Activated CD4-positive, alpha-beta T cell treated with anti-CD3 and anti-CD28 coated beads, Interleukin-2, amount 50 U/mL, for 16 hours (primary cell): ENCODE measurements around the gene SPAG6.
"Not testable (repeated sequence)": the region's sequence is repeated elsewhere in the genome, so short reads cannot be mapped to it uniquely, and the experiment has no call there.

ENCODE experiments used
- DNase-seq: peaks from one replicate; pipeline ENCODE4 v3.0.0-alpha.2; 2020

SPAG6 gene

DNA sequence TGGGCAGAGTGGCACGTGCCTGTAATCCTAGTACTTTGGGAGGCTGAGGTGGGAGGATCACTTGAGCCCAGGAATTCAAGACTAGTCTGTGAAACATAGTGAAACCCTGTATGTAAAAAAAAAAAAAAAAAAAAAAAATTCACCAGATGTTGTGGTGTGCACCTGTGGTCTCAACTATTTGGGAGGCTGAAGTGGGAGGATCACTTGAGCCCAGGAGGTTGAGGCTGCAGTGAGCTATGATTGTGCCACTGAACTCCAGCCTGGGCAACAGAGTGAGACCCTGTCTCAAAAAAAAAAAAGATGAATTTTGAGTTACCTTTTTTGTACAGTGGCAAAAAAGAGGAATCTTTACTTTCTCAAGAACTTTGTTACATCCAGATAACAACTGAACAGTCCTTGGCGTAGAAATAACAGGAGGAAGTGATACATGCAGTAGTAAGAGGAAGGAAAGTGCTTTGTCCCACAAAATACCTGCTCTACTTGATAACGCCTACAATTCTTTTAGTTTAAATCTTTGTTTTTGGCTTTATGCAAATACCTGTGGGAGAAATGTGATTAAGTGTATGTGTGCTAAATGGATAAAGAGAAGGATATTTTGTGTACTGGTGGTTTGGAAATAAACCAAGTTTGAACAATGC, 29.3 kb downstream of the SPAG6 start:
- DNase-seq = no peak

- DNase-seq = peak; percentile 29
These were observed 33.8 kb downstream of the SPAG6 start for GRCh38 chr10:22379059-22379458.

- DNase-seq = no peak
These were observed 36.0 kb downstream of the SPAG6 start for GRCh38 chr10:22381262-22381661.

GRCh38 chr10:22386503-22386902, 41.2 kb downstream of the SPAG6 start:
- DNase-seq = no peak

DNA sequence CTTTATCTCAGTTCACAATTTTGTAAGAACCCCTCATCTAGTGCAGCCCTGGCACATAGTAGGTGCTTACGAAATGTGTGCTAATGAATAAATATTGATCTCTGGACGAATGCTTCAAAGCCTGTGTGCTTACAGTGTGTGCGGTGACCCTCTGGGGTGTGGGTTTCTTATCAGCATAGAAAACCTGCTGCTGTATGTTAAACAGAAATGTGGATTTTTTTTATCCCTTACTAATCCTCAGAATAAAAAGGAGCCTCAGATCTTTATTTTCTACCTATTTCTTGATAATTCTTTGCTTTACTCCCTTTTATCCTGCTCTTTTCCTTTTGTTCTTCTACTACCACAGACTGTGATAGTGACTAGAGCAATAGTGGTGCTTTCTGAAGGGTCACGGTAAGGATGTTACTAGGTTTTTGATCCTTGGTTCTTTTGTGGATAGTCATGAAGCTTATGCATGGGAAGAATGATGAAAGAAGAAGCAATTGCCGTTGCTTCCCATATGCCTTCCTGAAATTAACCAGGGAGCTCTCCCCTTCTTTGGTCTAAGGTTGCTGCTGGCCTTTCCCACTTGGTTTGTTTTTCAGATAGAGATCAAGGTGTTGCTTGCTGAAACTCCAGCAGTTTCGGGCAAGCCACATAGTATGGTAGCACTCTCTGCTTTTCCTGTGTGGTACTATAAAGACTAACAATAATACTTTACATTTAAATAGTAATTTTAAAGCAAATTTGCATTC, 44.7 kb downstream of the SPAG6 start:
- no peak for DNase-seq

- DNase-seq = no peak
These were observed 46.3 kb downstream of the SPAG6 start for GRCh38 chr10:22391600-22391999.

DNA sequence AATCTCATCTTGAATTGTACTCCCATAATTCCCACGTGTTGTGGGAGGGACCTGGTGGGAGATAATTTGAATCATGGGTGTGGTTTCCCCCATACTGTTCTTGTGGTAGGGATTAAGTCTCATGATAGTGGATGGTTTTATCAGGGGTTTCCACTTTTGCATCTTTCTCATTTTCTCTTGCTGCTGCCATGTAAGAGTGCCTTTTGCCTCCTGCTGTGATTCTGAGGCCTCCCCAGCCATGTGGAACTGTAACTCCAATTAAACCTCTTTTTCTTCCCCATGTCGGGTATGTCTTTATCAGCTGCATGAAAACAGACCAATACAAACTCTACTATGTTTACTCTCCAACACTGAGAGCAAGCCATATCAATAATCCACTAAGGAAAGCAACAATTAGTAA, 50.9 kb downstream of the SPAG6 start:
- DNase-seq = not testable (repeated sequence)

DNA sequence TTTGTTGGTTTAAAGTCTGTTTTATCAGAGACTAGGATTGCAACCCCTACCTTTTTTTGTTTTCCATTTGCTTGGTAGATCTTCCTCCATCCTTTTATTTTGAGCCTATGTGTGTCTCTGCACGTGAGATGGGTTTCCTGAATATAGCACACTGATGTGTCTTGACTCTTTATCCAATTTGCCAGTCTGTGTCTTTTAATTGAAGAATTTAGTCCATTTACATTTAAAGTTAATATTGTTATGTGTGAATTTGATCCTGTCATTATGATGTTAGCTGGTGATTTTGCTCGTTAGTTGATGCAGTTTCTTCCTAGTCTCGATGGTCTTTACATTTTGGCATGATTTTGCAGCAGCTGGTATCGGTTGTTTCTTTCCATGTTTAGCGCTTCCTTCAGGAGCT, 61.6 kb downstream of the SPAG6 start:
- not testable (repeated sequence) for DNase-seq

- DNase-seq = no peak
These were observed 65.1 kb downstream of the SPAG6 start for GRCh38 chr10:22410394-22410793.

- no peak for DNase-seq
These were observed 65.5 kb downstream of the SPAG6 start for GRCh38 chr10:22410846-22411245.

DNA sequence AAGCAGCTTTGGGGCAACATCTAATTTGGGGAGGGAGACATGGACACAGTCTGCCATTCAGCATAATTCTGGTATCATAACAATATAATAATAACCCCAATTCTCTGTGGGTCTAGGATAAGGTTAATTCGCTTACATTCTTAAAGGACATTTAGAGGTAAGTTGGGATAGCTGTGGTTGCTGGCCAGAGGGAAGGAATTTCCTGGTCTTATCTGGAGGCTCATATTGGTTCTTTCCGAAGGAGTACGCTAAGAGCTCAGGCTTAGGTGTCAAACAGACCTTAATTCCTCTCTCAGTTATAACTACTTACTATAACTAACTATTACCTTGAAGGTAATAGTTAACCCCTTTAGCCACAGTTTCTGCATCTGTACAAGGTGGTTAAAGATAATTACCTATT, 68.8 kb downstream of the SPAG6 start:
- DNase-seq = no peak

GRCh38 chr10:22415072-22415471, 69.8 kb downstream of the SPAG6 start:
- DNase-seq = no peak

DNA sequence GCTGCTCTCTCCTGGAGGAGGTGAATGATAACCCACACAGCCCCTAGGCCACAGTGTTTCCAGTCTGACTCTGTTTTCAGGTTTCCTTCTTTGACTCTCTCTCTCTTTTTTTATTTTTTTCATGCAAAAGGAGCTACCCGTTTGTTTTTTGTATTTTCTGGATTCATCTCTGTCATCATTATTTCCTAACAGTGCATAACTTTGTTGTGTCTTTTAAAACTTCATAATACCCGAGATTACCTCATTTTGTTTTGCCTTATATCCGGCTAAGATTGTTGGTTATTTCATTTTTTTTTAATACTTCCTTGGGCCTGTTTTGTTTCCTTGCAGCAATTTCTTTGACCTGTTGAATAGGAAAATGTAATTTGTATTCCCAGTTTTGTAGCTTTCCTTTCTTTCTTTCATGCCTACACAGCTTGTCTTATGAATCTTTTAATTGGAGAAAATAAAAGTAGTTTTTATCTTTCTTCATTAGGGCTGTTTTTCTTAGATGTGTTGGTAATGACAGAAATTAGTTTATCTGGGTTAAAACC, 72.5 kb downstream of the SPAG6 start:
- DNase-seq = no peak

GRCh38 chr10:22420787-22421517, 75.7 kb downstream of the SPAG6 start:
- no peak for DNase-seq

DNA sequence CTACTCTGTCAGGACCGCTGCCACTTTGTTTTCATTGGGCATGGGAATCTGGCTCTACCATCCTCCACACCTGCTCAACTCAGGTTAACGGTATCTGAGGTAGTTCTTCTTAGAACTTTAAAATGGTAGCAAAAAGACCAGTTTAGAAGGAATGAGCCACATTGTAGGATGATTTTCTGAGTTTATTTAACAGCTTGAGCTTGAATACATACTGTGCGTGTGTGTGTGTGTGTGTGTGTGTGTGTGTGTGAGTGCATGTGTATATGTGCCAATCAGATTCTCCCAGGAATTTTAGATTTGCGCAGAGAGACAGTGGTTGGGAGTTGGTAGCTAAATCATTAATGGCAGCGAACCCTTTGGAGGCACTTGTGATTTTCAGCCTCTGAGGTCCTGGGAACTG, 81.4 kb downstream of the SPAG6 start:
- DNase-seq = no peak

DNA sequence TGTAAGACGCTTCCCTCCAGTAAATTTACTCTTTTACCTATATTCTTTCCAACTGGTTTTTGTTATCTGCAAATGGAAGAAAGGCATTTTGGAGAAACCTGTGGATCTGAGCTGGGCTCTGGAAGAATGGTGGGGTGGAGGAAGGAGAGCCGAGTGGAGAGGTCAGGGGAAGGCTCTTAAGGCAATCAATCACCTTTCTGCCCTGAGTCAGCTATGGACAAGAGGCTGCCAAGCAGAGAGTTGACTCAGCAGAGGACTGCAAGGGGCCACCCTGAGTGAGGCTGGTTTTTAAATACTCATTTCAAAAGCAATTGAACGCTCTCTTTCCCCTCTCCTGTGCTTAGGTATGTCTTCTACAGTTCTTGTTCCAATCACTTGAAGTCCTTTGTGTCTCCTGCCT, 81.8 kb downstream of the SPAG6 start:
- no peak for DNase-seq

GRCh38 chr10:22427890-22428571, 82.7 kb downstream of the SPAG6 start:
- DNase-seq = no peak

- DNase-seq = no peak
These were observed 83.8 kb downstream of the SPAG6 start for GRCh38 chr10:22429146-22429545.

DNA sequence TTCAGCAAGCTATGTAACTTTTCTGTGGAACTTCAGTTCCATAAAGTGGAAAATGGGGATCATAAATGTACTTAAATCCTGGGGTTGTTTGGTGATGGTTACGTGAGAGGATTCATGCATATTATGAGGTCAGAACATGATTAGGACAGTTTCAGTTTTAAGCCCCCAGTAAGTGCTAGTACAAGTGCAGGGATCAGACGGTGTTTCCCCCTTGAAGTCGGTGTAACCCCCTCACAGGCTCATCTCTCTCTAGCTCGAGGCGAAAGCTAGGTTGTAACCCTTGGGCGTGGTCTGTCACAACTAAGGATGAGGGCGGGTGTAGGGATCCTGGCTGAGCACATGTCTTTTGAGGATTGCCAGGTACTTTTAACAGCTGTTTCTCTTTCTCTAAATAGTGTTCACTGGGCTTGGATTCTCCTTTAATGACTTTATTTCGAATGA, 84.7 kb downstream of the SPAG6 start:
- DNase-seq = no peak

GRCh38 chr10:22433875-22434274, 88.6 kb downstream of the SPAG6 start:
- DNase-seq = peak; percentile 60

DNA sequence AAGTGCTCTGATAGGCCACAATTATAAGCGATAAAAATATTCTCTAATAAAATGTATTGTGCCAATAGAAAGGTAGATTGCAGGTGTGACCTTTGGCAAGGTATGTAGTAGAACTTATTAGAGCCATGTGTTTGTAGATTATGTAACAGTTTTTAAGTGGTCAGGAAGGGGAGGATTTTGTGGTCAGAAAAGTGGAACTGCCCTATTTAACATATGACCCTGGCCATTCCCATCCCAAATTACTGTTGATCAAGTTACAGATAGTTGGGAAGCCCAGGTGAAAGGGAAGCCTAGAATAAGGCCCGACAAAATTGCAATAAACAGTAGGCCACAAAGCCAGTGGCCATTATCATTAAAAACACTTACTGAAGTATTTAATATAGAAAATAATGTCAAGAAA, 89.2 kb downstream of the SPAG6 start:
- no peak for DNase-seq

GRCh38 chr10:22435650-22436049, 90.4 kb downstream of the SPAG6 start:
- DNase-seq = no peak

DNA sequence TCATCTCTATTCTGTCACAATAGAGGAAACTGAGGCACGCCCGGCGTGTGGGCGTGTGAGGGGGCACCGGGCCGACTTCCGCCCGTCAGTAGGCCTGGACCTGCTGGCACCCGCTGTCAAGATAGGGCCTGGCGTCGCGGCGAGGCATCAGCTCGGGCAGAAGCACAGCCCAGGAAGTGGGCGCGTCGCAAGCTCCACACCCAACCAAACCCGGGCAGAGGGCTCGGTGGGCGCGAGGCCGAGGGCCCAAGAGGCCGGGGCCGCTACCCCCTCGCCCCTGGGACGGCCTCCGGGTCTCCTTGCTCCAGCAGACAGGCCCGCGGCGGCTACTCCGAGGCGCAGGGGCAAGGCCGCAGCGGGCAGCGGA, 91.2 kb downstream of the SPAG6 start:
- DNase-seq = peak; percentile 35
